K562 (cell line): Measurements from ENCODE around the gene MCM3. TPM values are rescaled to one million over a fixed set of nuclear protein-coding genes. Genes with fewer than 3 reads are reported as not detected.

Experiments
- ARID3B ChIP-seq: fragments of 250-450 bp; sonication (Bioruptor Pico); IDR thresholded peaks from 2 replicates; pipeline ENCODE4 v1.4.0; 2020; ENCODE audit warnings: borderline replicate concordance
- BRF1 ChIP-seq: IDR thresholded peaks from 3 replicates; pipeline ENCODE4 v1.6.1; 2011; ENCODE audit warnings: borderline replicate concordance, mild to moderate bottlenecking; ENCODE audit not compliant: insufficient read length; ENCODE audit errors: extremely low read depth
- E2F1 ChIP-seq: sonication (generic); formaldehyde crosslinking; IDR thresholded peaks from 2 replicates; pipeline ENCODE4 v1.8.1; 2023; ENCODE audit warnings: mild to moderate bottlenecking, missing genetic modification reagents, moderate library complexity
- MCM3 ChIP-seq: fragments of 450-650 bp; IDR thresholded peaks from 2 replicates; pipeline ENCODE4 v1.6.1; 2016
- MIER1 ChIP-seq: fragments of 450-650 bp; IDR thresholded peaks from 2 replicates; pipeline ENCODE4 v1.6.1; 2016; ENCODE audit warnings: antibody characterized with exemption, mild to moderate bottlenecking, low read depth
- PYGO2 ChIP-seq: fragments of 450-650 bp; IDR thresholded peaks from 2 replicates; pipeline ENCODE4 v1.6.1; 2016; ENCODE audit warnings: mild to moderate bottlenecking, missing genetic modification characterization, moderate library complexity, missing compliant biosample characterization
- RB1 ChIP-seq: fragments of 450-650 bp; IDR thresholded peaks from 2 replicates; pipeline ENCODE4 v1.6.1; 2017; ENCODE audit warnings: low read depth, mild to moderate bottlenecking
- RHOXF2B ChIP-seq: fragments of 250-450 bp; sonication (Bioruptor Pico); conservative IDR thresholded peaks from 2 replicates; pipeline ENCODE4 v1.5.1; 2021
- TEAD1 ChIP-seq, 2 experiments: fragments of 450-650 bp in 1 of 2; sonication (generic) in 1 of 2; formaldehyde crosslinking; IDR thresholded peaks; 2 replicates each; pipeline versions ENCODE4 v1.4.0 to v1.8.0; 2020 to 2022; ENCODE audit warnings: mild to moderate bottlenecking in 2 of 2, missing genetic modification reagents in 1 of 2
- WHSC1 ChIP-seq: IDR thresholded peaks from one replicate; pipeline ENCODE4 v1.6.1; 2012; ENCODE audit warnings: low read length, control low read depth, inconsistent platforms
- ZBED1 ChIP-seq: IDR thresholded peaks from 2 replicates; pipeline ENCODE4 v1.6.1; 2014
- ZFP91 ChIP-seq: sonication (generic); formaldehyde crosslinking; IDR thresholded peaks from 2 replicates; pipeline ENCODE4 v1.8.0; 2022; ENCODE audit warnings: mild to moderate bottlenecking, missing genetic modification reagents
- ZNF3 ChIP-seq: fragments of 250-450 bp; sonication (Bioruptor Pico); IDR thresholded peaks from 2 replicates; pipeline ENCODE4 v1.5.0; 2021; ENCODE audit warnings: mild to moderate bottlenecking, moderate library complexity
- ZNF449 ChIP-seq: fragments of 250-450 bp; sonication (Bioruptor Pico); IDR thresholded peaks from 2 replicates; pipeline ENCODE4 v1.8.0; 2022; ENCODE audit warnings: moderate library complexity, mild to moderate bottlenecking, inconsistent platforms
- ZNF707 ChIP-seq: fragments of 250-450 bp; sonication (Bioruptor Pico); conservative IDR thresholded peaks from 2 replicates; pipeline ENCODE4 v1.8.0; 2022; ENCODE audit warnings: inconsistent platforms, mild to moderate bottlenecking, moderate library complexity
- polyA plus RNA-seq, 8 experiments: library from polyadenylated mRNA; depleted of rRNA in 4 of 8; stranded (reverse) in 5 of 8; unstranded in 3 of 8; fragments of >200 nt; fragmentation: Nextera tagmentation in 2 of 8; fragmentation: Illumina TruSeq in 1 of 8; extraction: Ambion mirVana in 2 of 8; extraction: Trizol in 1 of 8; gene quantifications; 2 replicates each; pipeline versions ENCODE4 v1.2.1 to v1.2.3, GENCODE V29; 2011 to 2014; ENCODE audit warnings: inconsistent platforms in 1 of 8, missing spikeins in 1 of 8
- total RNA-seq, 7 experiments: library from RNA; depleted of rRNA in 6 of 7; stranded (reverse); fragments of >200 nt in 6 of 7; fragmentation: Illumina TruSeq in 2 of 7; extraction: Trizol in 2 of 7; gene quantifications; 2 replicates each; pipeline versions ENCODE4 v1.2.1 to v1.2.3, GENCODE V29; 2011 to 2021; ENCODE audit warnings: low replicate concordance in 1 of 7
- TF ChIP-seq, protein P1 (sequence below), 2 experiments: fragments of 200-800 bp in 1 of 2; sonication (Bioruptor generic) in 1 of 2; sonication (generic) in 1 of 2; formaldehyde crosslinking in 1 of 2; IDR thresholded peaks in 1 of 2; conservative IDR thresholded peaks in 1 of 2; 2 replicates each; pipeline versions ENCODE4 v1.5.0 to v1.6.1; 2016 to 2020; ENCODE audit warnings: missing compliant biosample characterization in 1 of 2, missing genetic modification characterization in 1 of 2, missing genetic modification reagents in 1 of 2

The MCM3 gene
- total and polyA plus RNA-seq, 9 of the 15 experiments (the other 6 are each of a cell fraction or from before 2014, with no cell fraction given), result 76.1 to 270 (median 250) TPM

DNA sequence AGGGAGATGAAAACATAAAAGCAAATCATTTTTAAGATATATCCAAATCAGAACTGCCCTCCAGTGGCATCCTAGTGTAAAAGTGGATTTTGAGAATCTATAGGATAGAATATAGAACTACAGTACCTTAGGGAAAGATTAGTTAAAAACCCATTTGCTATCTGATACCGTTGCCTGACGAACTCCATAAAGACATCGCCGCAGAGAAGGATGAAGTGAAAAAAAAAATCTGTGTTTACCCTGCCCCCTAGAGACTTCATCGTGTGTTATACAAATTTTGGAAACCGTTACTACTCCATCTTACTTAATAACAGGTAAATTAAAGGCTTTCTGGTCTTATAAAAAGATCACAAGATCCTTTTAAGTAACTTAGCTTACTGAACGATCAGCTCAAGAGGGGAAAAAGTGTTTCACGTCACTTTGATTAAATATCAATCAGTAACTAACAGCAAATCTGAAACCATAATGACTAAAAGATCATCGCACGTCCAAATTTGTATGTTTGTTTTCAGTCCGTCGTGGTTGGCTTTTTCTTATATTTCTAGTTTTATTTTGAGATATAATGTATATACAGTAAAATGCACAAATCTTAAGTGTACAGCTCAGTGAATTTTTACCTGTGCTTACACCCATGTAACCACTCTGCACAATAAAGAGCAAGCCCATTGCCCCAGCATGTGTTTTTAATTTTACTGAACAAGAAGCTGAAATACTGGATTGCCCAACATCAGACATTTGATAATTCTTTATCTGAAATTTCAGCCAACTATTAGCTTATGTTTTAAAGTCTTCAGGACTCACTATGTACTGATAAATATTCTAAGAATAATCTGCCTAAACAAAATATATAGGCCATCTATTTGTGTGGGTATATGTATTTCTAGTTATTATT lies 881 bp upstream of the MCM3 start (continued):
- TF ChIP-seq ZFP91 (CRISPR knock-in tag), result no peak
- no peak for TF ChIP-seq ZNF3 (CRISPR knock-in tag)
- no peak for TF ChIP-seq ZNF449
- 0 out of 2 replicates have a peak, but pooled peaks have one; percentile 10 for TF ChIP-seq PYGO2 (tag)
- TF ChIP-seq MCM3, result no peak
- TF ChIP-seq TEAD1 (CRISPR knock-in tag; IDR thresholded peaks at IDR 0.05), result no peak
- TF ChIP-seq ARID3B (CRISPR knock-in tag), result no peak
- no peak for TF ChIP-seq E2F1
- no peak for TF ChIP-seq RB1
- no peak for TF ChIP-seq ZNF707 (CRISPR knock-in tag)
- TF ChIP-seq BRF1, result no peak
- TF ChIP-seq MIER1, result no peak
- no peak for TF ChIP-seq RHOXF2B (CRISPR knock-in tag)
- TF ChIP-seq WHSC1, result no peak
- no peak for TF ChIP-seq ZBED1
- TF ChIP-seq, protein P1, sequence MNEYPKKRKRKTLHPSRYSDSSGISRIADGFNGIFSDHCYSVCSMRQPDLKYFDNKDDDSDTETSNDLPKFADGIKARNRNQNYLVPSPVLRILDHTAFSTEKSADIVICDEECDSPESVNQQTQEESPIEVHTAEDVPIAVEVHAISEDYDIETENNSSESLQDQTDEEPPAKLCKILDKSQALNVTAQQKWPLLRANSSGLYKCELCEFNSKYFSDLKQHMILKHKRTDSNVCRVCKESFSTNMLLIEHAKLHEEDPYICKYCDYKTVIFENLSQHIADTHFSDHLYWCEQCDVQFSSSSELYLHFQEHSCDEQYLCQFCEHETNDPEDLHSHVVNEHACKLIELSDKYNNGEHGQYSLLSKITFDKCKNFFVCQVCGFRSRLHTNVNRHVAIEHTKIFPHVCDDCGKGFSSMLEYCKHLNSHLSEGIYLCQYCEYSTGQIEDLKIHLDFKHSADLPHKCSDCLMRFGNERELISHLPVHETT (CRISPR knock-in tag; conservative IDR thresholded peaks at IDR 0.05 in 1 of 2, IDR thresholded peaks at IDR 0.05 in 1 of 2), result peak in 1 of 2 experiments; percentile 32; a peak in 1 of 4 replicates
